GM18517 (cell line): ENCODE results near the gene AMBRA1.

Source experiments
- ATAC-seq: cut with Tn5 transposase; IDR thresholded peaks from one replicate; pipeline ENCODE4 v1.9.1; 2021; ENCODE audit warnings: mild to moderate bottlenecking, moderate library complexity; ENCODE audit not compliant: unreplicated experiment

The AMBRA1 gene, protein sequence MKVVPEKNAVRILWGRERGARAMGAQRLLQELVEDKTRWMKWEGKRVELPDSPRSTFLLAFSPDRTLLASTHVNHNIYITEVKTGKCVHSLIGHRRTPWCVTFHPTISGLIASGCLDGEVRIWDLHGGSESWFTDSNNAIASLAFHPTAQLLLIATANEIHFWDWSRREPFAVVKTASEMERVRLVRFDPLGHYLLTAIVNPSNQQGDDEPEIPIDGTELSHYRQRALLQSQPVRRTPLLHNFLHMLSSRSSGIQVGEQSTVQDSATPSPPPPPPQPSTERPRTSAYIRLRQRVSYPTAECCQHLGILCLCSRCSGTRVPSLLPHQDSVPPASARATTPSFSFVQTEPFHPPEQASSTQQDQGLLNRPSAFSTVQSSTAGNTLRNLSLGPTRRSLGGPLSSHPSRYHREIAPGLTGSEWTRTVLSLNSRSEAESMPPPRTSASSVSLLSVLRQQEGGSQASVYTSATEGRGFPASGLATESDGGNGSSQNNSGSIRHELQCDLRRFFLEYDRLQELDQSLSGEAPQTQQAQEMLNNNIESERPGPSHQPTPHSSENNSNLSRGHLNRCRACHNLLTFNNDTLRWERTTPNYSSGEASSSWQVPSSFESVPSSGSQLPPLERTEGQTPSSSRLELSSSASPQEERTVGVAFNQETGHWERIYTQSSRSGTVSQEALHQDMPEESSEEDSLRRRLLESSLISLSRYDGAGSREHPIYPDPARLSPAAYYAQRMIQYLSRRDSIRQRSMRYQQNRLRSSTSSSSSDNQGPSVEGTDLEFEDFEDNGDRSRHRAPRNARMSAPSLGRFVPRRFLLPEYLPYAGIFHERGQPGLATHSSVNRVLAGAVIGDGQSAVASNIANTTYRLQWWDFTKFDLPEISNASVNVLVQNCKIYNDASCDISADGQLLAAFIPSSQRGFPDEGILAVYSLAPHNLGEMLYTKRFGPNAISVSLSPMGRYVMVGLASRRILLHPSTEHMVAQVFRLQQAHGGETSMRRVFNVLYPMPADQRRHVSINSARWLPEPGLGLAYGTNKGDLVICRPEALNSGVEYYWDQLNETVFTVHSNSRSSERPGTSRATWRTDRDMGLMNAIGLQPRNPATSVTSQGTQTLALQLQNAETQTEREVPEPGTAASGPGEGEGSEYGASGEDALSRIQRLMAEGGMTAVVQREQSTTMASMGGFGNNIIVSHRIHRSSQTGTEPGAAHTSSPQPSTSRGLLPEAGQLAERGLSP (N-terminal part only)

DNA sequence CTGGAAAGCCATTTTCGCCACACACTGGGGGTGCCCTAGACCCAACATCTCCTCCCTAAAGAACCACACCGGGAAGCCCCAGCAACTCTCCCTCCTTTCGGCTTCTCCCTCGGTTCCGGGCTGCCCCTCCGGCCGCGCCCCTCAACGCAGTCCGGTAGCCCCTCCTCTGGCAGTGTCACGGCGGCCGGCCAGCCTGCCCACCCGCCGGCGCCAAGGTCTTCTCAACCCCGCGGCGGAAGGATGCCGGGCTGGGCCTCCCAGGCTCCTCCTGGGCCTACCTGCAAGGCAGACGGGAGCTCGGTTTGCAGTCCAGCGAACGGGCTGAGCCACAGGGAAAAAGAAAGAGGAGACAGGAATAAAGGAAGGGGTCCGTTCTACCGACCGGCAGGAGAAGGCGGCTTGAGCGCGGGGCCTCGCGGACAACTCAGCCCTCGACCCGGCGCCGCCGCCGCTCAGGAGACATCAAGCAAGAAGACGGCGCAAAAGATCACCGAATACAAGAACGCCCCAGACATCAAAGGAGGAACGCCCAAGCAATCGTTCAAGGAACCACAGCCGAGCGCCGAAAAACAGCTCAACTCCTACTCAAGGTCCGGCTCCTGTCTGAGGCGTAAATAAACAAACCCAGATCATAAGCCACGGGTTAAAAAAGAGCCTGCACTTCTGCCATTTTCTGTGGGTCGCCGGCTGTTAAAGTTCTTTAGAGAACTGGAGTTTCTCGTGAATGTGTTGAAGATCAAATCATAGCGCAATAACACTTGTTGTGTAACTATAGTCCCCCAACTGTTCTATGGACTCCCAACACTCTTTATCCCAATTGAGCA, at the start of gene AMBRA1:
AMBRA1 (minus strand) TSS at position 474 of the 824 bp plus-strand sequence. CDS start 45,643 bp downstream, outside the sequence.
- ATAC-seq: peak; percentile 89

DNA sequence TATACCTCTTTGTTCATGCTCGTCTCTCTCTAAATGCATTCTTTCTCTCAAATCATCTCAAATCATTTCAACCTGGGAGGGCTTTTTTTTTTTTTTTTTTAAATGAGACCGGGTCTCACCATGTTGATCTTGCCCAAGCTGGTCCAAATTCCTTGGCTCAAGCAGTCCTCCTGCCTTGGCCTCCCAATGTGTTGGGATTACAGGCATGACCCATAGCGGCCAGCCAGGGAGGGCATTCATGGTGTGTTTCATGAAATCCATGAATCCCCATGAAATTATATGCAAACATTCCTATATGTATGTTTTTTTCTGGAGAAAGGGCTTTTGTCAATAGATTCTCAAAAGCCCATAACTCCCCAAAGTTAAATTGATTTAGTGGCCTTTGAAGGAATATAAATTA, 49.7 kb upstream of the AMBRA1 start:
- ATAC-seq: no peak

DNA sequence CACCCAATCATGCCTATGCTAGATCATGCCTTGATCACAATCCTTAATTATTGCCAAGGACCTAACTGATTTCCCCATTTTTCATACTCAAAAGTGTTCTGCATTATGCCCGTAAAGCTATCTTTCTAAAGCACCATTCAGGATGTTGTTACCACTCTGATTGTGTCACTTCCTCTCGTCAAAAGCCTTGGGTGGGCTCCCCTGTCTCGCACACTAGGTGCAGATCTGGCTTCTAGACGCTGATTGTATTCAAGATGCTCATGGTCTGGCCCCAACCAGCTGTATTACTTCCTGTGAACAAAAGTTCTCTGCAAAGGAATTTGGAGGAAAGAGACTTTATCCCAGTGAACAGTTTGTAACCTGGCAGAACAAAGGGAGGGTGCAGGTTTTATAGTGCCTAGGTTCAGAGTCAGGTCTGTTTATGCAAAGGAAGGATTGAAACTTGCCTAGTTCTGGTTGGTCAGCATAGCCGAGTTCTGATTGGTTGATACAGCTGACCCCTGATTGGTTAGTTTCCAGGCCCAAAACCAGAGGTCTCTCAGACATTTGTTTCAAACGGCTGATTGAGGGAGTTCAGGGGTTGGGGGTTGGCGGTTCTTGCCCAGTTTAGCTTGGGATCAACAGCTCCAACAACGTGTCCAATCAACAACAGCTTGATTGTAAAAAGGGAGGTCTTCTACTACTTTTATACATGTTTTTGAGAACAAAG, 49.0 kb upstream of the AMBRA1 start:
- ATAC-seq: no peak

DNA sequence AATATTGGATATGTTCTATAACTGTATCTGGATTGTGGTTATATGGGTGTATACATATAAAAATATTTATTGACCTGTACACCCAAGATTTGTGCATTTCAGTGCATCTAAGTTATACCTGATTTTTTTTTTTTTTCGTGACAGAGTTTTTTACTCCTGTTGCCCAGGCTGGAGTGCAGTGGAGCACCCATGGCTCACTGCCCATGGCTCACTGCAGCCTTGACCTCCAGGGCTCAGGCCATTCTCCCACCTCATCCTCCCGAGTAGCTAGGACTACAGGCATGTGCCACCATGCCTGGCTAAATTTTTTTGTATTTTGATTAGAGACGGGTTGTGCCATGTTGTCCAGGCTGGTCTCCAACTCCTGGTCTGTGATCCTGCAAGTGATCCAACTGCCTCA, 47.8 kb upstream of the AMBRA1 start:
- no peak for ATAC-seq

DNA sequence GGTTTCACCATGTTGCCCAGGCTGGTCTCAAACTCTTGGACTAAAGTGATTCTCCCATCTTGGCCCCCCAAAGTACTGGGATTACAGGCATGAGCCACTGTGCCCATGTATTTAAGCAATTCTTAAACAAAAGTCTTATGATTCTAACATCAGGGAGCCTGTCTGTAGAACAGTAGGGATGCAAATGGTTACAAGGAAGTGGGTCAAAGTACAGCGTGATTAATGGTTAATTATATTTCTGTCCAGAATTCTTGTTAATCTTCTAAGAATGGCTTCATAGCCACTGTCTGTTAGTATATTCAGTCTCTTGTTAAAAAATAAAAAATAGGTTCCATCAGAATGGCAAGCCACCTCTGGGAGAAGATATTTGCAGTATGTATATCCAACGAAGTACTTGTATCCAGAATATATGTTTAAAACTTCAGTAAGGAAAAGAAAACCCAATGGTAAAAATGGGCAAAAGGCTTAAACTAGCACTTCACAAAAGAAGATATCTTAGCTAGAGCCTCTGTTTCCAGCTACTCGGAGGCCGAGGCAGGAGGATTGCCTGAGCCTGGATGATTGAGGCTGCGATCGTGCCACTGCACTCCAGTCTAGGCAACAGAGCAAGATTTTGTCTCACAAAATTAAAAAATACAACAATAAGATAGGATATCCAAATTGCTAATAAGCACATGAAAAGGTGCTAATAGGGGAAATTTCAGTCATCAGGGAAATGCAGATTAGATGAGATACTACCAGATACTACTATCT, 46.4 kb upstream of the AMBRA1 start:
- ATAC-seq: no peak

DNA sequence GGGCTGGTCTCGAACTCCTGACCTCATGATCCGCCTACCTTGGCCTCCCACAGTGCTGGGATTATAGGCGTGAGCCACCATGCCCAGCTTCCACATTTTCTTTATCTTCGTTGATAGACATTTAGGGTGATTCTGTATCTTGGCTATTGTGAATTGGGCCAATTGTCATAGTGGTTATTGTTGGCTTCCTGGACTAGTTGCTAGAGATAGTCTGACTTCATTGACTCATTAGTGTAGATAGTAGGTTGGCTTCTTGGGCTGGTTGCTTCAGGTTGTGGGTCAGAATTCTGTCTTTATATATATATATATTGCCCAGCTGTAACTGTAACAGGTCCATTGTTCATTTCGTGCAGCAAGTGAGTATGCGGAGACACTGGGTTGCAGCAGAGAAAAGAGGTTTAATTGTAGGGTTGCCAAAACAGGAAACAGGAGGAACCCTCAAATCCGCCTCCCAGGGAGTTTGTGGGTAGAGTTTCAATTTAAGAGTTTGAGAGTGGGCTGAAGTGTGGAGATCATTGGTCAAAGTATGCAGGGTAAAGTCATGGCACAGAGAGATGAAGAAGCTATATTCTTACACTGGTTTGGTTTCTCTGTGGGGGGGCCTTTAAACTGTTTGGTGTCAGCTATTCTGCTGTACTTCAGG, 45.5 kb upstream of the AMBRA1 start:
- no peak for ATAC-seq

DNA sequence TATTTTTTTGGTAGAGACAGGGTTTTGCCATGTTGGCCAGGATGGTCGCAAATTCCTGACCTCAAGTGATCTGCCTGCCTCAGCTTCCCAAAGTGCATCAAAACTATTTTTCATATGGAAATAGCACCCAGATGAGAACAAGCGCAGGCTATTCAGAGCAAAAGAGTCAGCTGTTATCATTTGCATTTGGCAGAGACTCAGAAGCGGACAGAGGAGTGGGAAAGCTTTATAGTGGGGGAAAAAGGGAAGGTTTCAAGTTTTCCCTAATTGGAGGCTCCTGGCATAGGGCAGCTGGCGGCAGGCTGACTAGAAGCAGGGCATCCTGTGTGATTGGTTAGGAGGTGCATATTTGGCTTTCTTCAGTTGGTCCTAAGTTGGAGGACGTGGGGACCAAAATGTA, 43.7 kb upstream of the AMBRA1 start:
- ATAC-seq: no peak

DNA sequence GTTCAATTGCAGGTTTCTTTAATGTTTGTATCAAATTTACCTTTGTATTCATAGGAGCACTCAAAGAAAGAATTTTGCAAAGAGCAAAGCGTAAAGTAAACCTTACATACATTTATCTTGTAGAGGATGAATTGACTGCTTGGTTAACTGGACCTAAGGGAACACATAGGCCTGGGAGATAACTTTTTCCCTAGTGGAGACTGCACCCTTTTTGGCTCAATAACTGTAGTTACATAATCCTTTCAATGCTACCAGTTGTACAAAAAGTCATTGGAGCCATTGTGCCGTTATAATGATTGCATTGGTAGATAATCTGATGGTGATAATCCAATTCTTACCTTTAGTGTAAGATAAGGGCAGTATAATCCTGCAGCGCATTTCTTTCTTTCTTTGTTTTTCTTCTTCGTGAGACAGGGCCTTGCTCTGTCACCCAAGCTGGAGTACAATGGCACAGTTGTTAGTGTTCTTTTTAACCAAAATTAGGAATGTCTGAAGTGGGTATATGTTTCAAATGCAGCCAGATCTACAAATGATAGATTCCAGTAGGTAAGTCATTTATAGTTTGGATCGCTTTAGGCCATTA, 41.8 kb upstream of the AMBRA1 start:
- ATAC-seq: no peak

DNA sequence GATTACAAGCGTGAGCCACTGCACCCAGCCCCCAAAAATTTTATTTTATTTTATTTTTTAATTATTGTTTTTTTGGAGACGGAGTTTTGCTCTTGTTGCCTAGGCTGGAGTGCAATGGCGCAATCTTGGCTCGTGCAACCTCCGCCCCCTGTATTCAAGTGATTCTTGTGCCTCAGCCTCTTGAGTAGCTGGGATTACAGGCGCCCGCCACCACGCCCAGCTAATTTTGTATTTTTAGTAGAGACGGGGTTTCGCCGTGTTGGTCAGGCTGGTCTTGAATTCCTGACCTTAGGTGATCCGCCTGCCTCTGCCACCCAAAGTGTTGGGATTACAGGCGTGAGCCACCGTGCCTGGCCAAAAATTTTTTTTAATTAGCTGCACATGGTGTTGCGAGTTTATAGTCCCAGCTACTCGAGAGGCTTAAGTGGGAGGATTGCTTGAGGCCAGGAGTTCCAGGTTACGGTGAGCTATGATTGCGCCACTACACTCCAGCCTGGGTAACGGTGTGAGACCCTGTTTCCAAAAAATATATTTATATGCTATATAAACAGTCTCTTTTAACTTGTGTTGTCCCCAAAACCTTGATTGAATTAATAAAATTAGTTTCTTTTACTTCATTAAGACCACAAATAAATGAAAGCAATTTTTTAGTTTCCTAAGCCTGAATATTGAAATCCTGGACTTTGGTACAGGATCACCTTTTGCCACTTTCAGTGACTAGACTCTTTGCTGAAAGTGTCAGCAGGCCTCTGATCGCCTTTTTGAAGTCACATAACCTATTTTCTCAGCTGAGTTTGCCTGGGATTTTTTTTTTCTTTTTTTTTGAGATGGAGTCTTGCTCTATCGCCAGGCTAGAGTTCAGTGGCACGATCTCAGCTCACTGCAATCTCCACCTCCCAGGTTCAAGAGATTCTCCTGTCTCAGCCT, 39.7 kb upstream of the AMBRA1 start:
- ATAC-seq: no peak

DNA sequence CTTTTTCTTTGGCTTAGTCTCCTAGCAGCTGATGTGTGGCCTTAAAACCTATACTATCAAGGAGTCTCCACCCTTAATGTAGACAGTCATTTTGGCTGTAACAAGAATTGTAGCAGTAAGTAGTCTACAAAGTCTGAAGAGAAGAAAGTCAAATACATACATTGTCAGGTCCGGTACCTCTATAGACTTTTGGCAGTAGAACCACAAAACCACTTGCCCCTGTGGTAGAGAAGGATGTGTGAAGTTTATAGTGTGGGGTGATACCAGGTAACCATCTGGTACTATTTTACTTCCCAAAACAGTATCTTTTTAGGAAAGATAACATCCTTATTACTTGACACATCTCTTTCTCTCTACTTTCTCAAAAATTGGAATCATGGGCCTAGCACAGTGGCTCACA, 38.7 kb upstream of the AMBRA1 start:
- ATAC-seq: no peak

DNA sequence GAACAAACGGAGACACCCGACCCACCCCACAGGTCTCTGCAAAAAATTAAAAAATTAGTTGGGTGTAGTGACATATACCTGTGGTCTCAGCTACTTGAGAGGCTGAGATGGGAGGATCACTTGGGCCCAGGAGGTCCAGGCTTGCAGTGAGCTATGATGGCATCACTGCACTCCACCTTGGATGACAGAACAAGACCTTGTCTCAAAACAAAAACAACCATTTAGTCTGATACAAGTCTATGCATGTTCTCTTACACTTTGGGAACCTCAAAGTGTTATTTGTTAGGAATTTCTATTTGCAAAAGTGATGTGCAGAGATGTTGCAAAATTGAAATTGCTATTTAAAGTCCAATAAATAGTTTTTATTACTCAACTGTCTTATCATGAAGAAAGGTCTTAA, 37.9 kb upstream of the AMBRA1 start:
- no peak for ATAC-seq

DNA sequence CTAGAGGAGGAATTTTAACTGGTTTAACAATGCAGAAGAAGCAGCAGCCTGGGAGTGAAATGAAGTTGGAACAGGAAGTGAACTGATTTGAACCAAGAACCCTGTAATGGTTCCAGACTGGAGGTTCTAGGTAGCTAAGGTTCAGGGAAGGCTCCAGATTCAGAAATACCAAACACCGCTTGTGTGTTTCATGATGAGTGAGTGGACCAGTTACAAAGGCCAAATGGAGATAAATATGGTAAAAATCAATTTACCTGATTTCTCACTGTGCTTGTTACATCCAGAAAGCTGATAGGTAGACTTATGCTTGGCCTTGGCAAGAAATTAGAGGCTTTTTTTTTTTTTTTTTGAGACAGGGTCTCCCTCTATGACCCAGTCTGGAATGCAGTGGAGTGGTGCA, 36.4 kb upstream of the AMBRA1 start:
- ATAC-seq: no peak

DNA sequence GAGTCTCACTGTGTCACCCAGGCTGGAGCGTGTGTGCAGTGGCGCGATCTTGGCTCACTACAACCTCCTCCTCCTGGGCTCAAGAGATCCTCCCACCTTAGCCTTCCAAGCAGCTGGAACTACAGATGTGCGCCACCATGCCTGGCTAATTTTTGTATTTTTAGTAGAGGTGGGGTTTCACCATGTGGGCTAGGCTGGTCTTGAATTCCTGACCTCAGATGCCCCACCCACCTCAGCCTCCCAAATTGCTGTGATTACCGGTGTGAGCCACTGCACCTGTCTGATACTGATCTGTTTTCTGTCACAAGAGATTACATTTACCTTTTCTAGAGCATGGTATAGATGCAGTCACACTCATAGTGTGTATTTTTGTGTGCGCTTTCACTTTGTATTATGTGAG, 35.1 kb upstream of the AMBRA1 start:
- no peak for ATAC-seq

DNA sequence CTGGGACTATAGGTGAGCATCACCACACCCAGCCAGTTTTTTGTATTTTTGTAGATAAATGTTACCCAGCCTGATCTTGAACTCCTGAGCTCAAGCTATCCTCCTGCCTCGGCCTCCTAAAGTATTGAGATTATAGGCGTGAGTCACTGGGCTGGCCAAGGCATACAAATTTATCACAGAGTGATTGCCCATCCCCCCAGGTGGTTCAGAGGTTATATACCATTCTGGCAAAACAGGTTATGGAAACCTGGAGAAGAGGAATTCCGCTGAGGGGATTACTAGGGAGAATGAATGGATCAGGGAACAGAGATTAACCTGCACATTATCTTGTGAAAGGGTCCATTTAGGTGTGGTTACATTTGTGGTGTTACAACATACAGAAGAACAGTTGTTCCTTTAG, 31.6 kb upstream of the AMBRA1 start:
- no peak for ATAC-seq

DNA sequence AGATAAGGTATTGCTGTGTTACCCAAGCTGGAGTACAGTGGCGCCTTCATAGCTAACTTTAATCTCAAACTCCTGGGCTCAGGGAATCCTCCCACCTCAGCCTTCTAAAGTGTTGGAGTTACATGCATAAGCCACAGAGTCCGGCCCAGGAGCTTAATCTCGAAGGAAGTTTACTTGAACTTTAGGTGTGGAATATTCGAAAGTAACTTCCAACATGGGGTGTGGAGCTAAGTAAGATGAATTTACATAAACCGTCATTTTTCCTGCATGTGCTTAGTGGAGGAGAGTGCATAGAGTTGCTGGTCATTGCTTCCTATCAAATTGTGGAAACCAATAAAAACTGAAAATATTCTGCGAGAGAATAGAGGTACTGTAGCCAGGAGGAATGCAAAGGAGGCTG, 25.0 kb upstream of the AMBRA1 start:
- no peak for ATAC-seq

DNA sequence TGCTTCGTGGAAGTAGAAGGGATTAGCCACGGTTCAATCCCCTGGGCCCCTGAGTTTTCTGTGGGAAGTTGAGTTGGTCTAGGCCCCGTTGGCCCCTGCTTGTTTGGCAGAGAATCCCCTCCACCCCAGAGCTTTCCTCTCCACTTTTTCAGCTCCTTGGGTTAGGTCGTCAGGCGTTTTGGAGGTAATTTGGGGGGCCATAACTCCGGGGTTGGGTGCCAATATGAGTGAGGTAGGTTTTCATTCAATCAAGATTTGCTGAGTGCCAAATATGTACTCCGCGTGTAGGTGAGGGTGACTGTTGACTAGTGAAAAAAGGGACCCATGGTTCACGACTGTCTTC, 24.1 kb upstream of the AMBRA1 start:
- ATAC-seq: no peak
